Measurements from ENCODE around the gene GAREM2.

DNA sequence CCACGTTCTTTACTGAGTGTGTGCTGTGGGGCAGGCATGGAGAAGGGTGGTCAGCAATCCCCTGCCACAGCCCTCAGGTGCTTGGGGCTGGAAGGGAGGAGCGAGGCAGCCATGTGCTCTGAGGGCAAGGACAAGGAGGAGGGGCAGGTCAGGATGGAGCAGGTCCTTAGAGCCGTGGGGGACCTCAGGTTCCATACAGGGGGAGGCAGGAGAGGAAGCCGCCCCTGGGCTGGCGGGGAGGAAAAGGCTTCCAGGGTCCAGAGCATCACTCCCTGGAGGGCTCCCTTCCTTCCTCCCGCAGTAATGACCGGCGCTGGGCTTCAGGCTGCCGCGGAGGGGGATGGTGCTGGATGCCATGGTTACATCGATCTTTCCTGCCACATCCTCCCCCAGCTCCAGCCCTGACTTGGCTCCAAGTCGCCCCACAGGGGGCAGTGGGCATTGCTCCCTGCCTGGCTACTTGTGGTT, 6.6 kb downstream of the GAREM2 start:
- TF ChIP-seq, protein P1, sequence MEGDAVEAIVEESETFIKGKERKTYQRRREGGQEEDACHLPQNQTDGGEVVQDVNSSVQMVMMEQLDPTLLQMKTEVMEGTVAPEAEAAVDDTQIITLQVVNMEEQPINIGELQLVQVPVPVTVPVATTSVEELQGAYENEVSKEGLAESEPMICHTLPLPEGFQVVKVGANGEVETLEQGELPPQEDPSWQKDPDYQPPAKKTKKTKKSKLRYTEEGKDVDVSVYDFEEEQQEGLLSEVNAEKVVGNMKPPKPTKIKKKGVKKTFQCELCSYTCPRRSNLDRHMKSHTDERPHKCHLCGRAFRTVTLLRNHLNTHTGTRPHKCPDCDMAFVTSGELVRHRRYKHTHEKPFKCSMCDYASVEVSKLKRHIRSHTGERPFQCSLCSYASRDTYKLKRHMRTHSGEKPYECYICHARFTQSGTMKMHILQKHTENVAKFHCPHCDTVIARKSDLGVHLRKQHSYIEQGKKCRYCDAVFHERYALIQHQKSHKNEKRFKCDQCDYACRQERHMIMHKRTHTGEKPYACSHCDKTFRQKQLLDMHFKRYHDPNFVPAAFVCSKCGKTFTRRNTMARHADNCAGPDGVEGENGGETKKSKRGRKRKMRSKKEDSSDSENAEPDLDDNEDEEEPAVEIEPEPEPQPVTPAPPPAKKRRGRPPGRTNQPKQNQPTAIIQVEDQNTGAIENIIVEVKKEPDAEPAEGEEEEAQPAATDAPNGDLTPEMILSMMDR (IDR thresholded peaks at IDR 0.05 in 8 of 11, conservative IDR thresholded peaks at IDR 0.05 in 3 of 11), result no peak
- no peak for TF ChIP-seq POLR2A (IDR thresholded peaks at IDR 0.05)
